Kasumi-1 (cell line): ENCODE data around the gene S100A10.

Experiments
- DNase-seq, 2 experiments: peaks; one replicate each; lab custom pipeline; 2025; lab: John Stamatoyannopoulos, UW

The S100A10 gene

GRCh38 chr1:152013664-152014237 lies 20.1 kb upstream of the S100A10 start:
- DNase-seq, result peak; percentile 47 to 70

GRCh38 chr1:152009691-152010090 lies 16.0 kb upstream of the S100A10 start:
- DNase-seq, result no peak

GRCh38 chr1:152007047-152007446 lies 13.4 kb upstream of the S100A10 start:
- no peak for DNase-seq

- DNase-seq, result no peak
Observed at GRCh38 chr1:152005360-152005912, 11.8 kb upstream of the S100A10 start.

- DNase-seq, result no peak
Observed at GRCh38 chr1:152003846-152004442, 10.3 kb upstream of the S100A10 start.

- no peak for DNase-seq
Observed at GRCh38 chr1:152002960-152003359, 9.3 kb upstream of the S100A10 start.

GRCh38 chr1:152001631-152002584 lies 8.2 kb upstream of the S100A10 start:
- peak; percentile 54 for DNase-seq

GRCh38 chr1:152000964-152001630 lies 7.4 kb upstream of the S100A10 start:
- DNase-seq, result no peak

GRCh38 chr1:151998611-151999362 lies 5.1 kb upstream of the S100A10 start:
- no peak for DNase-seq

- DNase-seq, result no peak
Observed at GRCh38 chr1:151997284-151997570, 3.6 kb upstream of the S100A10 start.

GRCh38 chr1:151995774-151996173 lies 2.1 kb upstream of the S100A10 start:
- no peak for DNase-seq

GRCh38 chr1:151994956-151995355 lies 1.3 kb upstream of the S100A10 start:
- no peak for DNase-seq

- no peak for DNase-seq
Observed at GRCh38 chr1:151993084-151993733, 450 bp downstream of the S100A10 start.

GRCh38 chr1:151992303-151993083 lies 1.2 kb downstream of the S100A10 start:
- DNase-seq, result no peak

- no peak for DNase-seq
Observed at GRCh38 chr1:151991663-151992302, 1.9 kb downstream of the S100A10 start.

- no peak for DNase-seq
Observed at GRCh38 chr1:151990856-151991198, 2.8 kb downstream of the S100A10 start.

GRCh38 chr1:151990058-151990855 lies 3.4 kb downstream of the S100A10 start:
- no peak for DNase-seq

GRCh38 chr1:151989211-151989862 lies 4.3 kb downstream of the S100A10 start:
- DNase-seq, result no peak
